ENCODE measurements around the gene DLX3.

DLX3 gene

DNA sequence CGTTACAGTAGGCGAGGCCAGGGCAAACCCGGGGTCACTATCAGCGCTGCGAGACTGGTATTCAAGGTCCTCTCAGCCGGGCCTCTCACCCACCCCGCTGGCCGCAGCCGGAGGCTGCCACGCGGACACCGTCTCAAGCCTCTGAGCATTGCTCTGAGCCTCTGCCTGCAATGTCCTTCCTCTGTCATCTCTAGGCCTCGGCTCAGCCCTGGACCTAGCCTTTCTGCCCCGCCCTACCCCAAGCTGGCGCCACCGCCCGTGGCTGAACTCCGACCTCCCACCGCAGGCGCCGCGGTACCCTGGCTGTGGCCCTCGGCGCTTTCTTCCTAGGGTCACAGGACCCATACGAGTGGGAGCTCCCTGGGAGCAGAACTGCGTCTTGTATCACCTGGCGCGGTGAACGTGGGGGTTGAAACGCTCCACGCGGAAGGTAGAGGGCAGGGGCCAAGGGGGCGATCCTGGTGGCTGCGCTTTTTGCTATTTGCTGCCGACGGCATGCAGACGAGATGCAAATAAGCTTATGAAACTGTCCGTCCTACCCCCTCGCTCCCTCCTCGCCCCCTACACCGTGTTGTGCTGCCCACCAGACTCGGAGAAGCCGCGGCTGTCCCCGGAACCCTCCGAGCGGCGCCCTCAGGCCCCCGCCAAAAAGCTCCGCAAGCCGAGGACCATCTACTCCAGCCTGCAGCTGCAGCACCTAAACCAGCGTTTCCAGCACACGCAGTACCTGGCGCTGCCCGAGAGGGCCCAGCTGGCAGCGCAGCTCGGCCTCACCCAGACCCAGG, 22.3 kb downstream of the DLX3 start:
- no peak for DNase-seq (ENCODE audit: low read depth)

GRCh38 chr17:49971848-49972485, 23.1 kb downstream of the DLX3 start:
- DNase-seq (ENCODE audit: low read depth), result no peak

GRCh38 chr17:49971199-49971847, 23.7 kb downstream of the DLX3 start:
- DNase-seq (ENCODE audit: low read depth), result no peak

DNA sequence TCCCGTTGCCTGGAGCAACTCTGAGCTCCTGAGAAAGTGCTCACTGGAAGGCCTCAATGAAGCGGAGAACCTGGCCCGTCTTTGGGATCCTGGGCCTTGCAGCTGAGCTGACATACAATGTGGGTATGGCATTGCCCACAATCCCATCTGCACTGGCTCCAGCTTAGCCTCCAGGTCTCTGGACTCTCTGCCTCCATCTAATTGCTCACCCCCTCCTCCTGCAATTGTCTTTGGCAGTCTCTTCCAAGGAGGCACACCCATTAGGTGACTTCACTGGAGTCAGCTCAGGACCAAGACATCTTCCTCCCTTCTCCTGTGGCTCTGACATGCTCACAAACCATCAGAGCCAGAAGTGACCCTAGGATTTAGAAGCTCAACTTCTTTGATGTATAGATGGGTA, 24.5 kb downstream of the DLX3 start:
- DNase-seq (ENCODE audit: low read depth), result no peak

GRCh38 chr17:49969795-49970389, 25.1 kb downstream of the DLX3 start:
- DNase-seq (ENCODE audit: low read depth), result no peak

GRCh38 chr17:49969134-49969759, 25.8 kb downstream of the DLX3 start, which contains the start of gene DLX4:
DLX4 (plus strand) TSS chr17:49969190; CDS start chr17:49969469, 279 bp downstream.
- DNase-seq (ENCODE audit: low read depth), result no peak

- no peak for DNase-seq (ENCODE audit: low read depth)
Observed at GRCh38 chr17:49968405-49969133, 26.5 kb downstream of the DLX3 start.

DNA sequence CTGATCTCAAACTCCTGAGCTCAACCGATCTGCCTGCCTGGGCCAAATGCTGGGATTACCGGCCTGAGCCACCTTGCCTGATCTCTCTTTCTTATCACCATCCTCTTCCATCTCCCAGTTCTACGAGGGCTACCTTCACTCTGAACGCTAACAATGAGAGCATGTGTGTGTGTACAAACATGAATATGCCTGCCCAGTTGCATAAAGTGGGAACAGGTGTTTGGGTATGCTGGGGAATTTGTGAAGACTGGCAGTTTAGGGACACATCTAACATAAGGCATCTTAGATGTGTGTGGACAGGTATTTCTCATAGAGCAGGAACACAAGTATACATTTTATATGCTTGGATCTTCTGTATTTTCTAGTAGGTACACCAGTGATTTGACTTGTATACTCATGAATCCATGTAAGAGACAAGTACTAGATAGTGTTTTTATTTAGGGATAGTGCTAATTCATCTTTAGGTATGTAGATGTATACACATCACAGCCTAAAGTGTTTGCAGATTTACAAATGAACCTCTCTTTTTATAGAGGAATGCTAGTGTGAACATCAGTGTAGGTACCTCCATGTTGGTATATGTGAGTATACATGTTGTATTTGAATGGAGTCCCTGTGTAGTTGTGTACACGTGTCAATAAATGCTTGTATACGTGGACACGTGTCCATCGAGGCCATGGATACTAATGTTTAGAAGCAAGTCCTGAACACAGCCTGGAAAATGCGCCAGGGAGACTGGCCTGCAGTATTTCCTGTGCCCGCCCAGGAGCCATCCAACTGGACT, 27.2 kb downstream of the DLX3 start:
- no peak for DNase-seq (ENCODE audit: low read depth)

DNA sequence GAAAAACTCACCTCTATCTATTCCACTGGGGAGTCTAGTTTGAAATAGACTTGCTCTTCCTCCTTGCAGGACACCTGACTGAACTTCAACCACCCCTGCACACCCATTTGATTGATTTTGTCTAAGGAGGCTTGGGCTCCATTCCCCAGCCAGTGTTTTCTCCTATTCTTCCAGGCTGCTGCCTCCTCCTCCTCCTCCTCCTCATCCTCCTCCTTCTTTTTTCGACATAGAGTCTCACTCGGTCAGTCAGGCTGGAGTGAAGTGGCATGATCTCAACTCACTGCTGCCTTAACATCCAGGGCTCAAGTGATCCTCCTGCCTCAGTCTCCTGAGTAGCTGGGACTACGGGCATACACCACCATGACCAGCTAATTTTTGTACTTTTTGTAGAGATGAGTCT, 27.8 kb downstream of the DLX3 start:
- DNase-seq (ENCODE audit: low read depth), result no peak

DNA sequence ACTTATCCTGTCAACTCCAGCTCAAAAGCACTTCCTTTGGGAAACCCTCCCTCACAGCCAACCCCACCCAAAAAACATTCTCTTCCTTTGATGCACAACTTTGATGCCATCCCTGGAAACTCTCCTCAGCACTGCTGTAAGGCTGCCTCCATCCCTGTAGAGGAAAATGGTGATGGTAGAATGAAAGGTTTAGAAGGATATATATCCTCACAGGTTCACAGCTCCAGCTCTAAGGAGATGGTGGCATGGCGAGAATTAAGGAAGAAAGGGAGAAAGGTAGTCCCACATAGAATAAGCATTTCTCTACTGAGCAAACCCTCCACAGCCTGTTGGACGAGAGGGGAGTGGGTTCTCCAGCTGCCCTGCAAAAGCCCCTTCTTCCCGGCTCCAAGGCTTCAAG, 28.3 kb downstream of the DLX3 start:
- no peak for DNase-seq (ENCODE audit: low read depth)

- DNase-seq (ENCODE audit: low read depth), result no peak
Observed at GRCh38 chr17:49965524-49965909, 29.5 kb downstream of the DLX3 start.

- no peak for DNase-seq (ENCODE audit: low read depth)
Observed at GRCh38 chr17:49964769-49965523, 30.1 kb downstream of the DLX3 start.

DNA sequence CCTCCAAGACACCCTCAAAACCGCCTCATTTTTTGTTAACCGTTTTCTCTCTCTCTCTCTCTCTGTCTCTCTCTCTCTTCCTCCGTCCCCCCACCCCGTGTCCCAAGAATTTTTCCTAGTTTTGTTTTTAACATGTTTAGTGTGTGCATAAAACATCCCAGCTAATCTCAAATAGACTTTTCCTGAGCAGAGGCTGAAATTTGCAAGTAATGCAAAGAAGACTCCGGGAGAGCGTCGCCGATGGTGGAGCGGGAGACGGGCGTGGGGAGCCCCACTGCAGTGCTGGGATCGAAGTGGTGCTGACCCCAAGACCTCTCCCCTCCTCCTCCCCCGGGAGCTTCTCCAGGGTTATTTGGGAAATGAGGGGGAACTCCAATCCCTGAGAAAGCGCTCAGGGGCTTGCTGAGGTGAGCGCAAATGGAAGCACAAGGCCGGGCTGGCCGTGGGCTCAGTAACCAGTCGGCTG, 30.7 kb downstream of the DLX3 start:
- DNase-seq (ENCODE audit: low read depth), result no peak

- no peak for DNase-seq (ENCODE audit: low read depth)
Observed at GRCh38 chr17:49963626-49964302, 31.3 kb downstream of the DLX3 start.

DNA sequence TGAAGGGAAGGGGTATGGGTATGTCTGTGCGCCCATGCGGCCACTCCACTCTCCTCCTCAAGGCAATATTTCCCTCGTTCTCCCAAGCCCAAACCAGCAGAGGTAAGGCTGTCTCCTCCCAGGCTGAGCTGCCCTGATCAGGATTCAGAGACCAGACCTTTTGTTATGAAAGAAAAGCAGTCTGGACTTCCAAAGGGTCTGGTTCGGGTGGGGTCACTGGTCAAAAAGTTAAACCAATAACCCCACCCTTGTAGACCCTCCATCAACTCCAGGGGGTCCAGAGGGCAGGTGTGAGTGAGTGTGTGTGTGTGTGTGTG, 31.8 kb downstream of the DLX3 start:
- DNase-seq (ENCODE audit: low read depth), result no peak

DNA sequence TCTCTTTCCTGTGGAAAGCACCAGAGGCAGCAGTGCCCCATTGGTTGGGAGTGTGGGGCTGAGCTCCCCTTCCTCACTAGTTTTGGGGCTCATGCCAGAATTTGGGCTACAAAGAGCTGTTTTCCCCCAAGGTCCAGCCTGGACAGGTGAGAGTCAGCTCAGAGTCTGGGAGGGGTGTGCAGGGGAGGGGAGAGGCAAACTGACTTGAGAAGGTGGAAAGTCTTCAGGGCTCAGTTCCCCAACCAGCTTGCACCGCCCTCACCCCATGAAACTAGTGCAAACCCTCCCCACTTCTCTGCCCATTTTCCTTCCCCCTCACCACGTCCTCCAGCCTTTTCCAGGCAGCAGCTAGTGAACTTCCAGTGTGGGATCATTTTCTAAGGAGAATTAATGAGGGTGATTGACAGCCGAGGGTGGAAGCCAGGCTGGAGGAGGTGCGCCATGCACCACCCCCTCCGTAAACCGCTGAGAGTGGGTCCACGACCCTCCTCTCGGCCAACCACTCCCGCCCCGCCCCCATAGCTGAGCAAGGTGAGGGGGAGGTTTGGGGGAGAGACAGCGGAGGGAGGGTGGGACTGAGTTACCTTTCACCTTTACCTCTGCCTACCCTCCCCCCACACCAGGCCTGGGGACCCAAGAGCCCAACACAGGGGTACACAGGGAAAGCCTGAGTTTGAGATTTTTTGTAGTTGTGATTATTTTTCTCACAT, 32.3 kb downstream of the DLX3 start:
- no peak for DNase-seq (ENCODE audit: low read depth)

- DNase-seq (ENCODE audit: low read depth), result no peak
Observed at GRCh38 chr17:49959183-49959935, 35.7 kb downstream of the DLX3 start.

DNA sequence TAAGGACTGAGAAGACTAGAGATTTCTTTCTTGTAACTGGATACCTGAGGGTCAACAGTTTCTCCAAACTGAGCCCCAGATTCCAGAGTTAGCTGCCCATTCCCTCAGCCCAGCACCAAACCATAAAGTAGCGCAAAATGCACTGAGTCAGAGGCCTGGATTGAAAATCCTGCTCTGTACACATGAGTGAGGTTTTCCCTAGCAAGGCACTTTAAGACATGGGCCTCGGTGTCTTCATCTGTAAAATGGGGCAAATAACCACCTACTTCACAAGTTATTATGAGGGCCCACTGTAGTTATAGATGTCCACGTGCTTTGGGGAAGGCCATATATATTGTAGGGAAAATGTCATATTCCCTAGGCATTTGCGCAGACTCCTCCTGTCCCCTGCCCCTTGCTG, 36.3 kb downstream of the DLX3 start:
- DNase-seq (ENCODE audit: low read depth), result no peak
